Stimulated activated CD4-positive, alpha-beta T cell treated with anti-CD3 and anti-CD28 coated beads, Interleukin-1b, Interleukin-23, amount 100 ng/mL, for 1 hour (primary cell): Measurements from ENCODE around the gene GSTT2.

Source experiments
- DNase-seq, 2 donors: peaks; one replicate each; pipeline ENCODE4 v3.0.0-alpha.2; 2020; ENCODE audit warnings: low read depth in 2 of 2

The GSTT2 gene

DNA sequence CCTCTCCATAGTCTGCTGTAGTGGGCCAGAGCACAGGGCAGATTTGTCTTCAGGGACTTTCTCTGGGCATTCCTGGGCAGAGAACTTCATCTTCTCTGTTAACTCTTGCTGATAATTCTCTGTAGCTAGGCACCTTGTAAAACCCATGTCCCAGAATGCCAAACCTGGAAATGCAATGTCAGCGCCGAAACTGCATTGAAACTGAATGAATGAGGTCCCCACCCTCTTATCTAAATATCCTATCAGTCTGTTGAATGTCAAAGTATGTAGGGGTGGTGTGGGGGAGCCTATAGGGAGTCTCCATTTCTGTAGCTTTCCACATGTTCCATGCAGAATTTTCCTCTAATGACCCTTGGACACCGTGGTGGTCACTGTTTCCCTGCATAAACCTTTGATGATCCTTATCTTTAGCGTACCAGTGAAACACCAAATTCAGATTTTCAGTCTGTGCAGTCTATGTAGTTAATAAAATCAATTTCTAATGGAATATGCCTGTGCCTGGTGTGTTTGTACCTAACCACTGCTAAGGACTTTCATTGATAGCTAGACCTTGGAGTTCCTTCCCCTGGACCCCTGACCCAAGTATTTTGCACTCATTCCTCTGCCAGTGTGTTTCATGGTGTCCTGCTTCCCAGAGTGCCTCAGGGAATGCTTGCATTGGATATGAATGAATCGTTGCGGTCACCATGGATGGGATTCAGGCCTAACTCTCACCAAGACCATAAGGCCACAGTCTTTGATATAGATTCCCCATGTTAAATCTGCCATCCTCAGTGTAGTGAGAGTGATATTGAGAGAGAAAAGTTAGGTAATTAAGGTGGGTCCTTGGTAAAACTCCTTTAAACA is 28.7 kb downstream of the GSTT2 start:
- no peak for DNase-seq

DNA sequence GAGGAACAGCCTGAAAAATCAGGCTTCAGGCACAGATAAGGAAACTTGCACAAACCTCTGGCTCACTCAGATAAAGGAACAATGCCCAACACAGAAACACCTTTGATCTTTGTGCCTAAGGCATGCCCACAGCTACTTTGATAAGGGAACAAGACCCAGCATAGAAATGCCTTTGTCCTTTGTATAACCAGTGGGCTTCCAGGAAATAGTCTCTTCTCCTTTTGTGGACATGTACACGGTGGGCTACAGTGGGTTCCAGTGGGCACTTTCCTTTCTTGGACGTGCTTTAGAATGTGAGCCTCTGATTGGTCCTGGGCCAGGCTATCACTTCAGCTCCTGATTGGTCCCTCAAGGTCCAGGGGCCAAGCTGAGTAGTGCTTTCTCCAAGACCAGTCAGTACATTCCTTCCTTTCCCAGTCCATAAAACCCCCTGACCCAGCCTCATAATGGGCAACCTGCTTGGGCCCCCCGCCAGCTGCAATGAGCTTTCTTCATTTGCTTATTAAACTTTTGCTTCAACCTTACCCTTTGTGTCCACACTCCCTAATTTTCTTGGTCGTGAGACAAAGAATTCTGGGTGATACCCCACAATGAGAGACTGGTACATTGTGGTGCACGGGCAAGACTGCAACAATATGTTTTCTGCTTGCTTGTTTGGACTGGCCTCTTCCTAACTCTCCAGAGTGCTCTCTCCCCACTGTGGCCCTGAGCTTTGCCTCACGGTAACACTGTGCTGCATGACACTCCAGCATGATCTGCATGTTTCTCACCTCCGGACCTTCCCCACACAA is 29.5 kb downstream of the GSTT2 start:
- DNase-seq, result no peak

DNA sequence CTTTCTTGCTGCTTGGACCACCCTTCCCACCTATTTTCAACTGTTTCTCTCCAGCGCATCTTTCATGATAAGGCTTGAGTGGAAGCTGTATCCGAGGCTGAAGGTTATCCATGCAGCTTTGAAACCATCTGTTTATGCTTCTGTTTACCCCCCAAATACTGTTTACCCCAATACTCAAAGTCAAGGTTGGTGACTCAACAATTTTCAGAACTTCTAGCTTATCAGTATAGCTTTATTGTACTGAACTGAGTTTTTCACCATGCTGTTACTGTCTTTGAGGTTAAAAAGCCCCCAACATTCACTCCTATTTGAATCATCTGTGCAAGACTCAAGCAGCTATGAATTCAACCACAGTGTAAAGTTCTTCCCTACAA is 30.1 kb downstream of the GSTT2 start:
- DNase-seq, result no peak

DNA sequence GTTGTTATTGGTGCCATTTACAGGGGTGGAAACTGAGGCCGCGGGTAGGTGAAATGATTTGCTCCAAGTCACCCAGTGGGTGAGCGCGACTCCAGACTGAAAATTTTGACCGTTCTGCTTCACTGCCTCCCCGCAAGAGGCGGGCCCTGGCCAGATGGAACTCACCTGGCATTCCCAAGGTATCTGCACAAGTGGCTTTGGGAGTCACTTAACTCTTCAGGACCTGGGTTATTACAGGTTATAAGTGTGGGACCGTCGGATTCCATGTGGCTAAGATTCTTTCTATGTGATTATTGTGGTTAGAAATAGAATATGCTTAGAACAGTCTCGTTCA is 31.8 kb downstream of the GSTT2 start:
- DNase-seq, result no peak

DNA sequence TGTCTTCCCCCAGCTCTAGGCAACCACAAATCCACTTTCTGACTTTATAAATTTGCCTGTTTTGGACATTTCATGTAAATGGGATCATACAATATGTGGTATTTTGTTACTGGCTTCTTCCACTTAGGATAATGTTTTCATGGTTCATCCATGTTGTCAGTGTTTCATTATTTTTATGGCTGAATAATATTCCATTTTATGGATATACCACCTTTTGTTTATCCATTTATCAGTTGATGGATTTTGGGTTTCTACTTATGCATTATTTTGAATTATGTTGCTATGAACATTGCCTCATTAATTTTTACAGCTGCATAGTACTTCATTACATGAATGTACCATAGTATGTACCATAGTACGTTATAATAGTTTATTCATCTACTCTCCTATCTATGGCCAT is 36.2 kb downstream of the GSTT2 start:
- no peak for DNase-seq

DNA sequence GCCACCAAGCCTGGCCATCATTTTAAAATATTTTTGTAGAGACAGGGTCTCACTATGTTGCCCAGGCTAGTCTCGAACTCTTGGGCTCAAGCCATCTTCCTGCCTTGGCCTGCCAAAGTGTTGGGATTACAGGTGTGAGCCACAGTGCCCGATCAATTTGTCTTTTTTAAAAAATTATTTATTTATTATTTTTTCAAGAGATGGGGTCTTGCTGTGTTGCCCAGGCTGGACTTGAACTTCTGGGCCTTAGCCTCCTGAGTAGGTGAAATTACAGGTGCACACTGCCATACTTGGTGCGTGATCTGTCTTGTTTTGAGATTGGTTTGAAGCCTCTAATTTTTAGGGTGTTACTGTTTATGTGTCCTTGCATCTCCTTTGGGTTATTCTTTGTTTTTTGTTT is 41.4 kb downstream of the GSTT2 start:
- DNase-seq, result no peak

DNA sequence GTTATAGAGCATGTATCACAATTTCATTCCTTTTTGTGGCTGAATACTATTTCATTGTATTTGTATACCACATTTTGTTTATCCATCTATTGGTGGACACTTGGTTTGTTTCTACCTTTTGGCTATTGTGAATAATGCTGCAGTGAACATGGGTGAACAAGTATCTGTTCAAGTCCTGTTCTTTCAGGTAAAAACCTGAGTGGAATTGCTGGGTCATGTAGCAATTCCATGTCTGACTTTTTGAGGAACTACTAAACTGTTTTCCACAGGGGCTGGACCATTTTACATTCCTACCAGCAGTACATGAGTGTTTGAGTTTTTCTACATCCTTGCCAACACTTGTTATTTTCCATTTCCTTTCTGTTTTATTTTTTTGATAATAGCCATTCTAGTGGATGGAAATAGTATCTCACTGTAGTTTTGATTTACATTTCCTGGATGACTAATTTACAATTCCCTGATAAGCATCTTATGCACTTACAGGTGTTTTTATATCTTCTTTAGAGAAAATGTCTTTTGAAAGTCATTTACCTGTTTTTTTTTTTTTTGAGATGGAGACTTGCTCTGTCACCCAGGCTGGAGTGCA is 43.4 kb downstream of the GSTT2 start:
- no peak for DNase-seq

DNA sequence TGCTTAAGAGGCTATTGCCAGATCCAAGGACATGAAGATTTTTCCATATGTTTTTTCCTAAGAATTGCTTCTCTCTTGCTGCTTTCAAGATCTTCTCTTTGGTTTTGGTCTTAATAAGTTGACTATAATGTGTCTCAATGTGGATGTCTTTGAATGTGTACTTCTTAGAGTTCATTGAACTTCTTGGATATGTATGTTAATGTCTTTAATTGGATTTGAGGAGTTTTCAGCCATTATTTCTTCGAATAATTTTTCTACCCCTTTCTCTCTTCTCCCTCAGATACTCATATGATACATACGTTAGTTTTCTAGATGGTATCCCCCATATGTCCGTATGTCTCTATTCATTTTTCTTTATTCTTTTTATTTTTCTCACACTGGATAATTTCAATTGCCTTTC is 44.4 kb downstream of the GSTT2 start:
- no peak for DNase-seq

DNA sequence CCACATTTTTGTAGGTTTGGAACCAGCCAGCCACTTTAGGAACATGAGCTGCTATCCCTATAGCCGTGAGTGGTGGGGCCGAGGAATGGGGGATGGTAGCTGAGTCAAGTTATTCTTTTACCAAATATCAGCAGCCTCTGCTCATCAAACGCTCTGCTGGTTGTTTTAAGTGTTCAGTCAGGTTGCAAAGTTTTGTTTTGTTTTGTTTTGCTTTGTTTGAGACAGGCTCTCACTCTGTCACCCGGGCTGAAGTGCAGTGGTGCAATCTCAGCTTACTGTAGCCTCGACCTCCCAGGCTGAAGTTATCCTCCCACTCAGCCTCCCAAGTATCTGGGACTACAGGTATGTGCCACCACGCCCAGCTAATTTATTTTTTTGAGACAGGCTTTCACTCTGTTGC is 45.5 kb downstream of the GSTT2 start:
- DNase-seq, result no peak

DNA sequence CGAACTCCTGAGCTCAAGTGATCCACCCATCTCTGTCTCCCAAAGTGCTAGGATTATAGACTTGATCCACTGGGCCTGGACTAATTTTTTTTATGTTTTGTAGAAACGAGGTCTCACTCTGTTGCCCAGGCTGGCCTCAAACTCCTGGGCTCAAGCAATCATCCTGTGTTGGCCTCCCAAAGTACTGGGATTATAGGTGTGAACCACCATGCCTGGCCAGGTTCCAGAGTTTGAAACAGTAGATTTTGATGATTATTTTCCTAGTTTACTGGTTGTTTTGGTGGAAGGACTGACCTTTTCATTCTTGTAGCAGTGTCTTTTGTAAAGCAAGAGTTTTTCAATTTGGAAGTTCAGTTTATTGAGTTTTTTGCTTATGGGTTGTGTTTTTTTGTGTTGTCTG is 46.1 kb downstream of the GSTT2 start:
- DNase-seq, result no peak

DNA sequence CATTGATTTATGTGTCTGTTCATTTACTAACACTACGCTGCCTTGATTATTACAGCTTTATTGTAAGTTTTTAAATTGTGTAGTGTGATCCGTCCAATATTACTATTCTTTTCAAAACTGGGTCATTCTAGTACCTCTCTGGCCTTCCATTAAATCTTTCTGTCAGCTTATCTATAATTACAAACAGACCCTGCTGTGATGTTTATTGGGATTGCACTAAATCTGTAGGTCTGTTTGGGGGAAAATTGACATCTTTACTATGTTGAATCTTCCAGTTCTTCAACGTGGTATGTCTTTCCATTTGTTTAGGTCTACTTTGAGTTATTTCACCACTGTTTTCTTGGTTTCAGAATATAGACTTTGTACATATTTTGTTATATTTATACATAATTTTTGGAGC is 46.8 kb downstream of the GSTT2 start:
- DNase-seq, result no peak

DNA sequence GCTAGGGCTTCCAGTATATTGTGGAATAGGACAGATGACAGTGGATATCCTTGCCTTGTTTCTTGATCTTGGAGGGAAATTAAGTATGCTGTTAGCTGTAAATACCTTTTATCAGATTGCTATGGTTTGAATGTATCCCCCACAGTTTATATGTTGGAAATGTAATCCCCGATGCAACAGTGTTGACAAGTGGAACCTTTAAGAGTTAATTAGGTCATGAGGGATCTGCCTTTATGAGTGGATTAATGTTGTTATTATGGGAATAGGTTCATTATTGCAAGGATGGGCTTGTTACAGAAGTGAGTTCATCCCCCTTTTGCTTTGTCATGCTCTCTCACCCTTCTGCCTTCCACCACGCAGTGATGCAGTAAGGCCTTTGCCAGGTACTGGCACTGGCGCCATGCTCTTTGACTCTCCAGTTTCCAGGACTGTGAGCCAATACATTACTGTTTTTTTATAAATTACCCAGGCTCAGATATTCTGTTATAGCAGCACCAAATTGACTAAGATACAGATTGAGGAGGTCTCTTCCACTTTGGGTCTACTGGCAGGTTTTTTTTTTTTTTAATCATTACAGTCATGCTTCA is 47.5 kb downstream of the GSTT2 start:
- no peak for DNase-seq

DNA sequence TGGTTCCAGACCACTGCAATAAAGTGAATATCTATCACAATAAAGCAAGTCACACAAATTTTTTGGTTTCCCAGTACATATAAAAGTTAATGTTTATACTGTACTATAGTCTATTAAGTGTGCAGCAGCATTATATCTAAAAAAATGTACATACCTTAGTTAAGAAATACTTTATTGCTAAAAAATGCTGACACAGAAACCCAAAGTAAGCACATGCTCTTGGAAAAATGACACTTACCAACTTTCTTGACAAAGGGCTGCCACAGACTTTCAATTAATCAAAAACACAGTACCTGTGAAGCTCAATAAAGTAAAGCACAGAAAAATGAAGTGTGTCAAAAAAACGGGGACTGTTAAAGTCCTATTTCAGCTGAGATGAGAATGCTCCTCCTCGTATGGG is 48.1 kb downstream of the GSTT2 start:
- DNase-seq, result no peak

DNA sequence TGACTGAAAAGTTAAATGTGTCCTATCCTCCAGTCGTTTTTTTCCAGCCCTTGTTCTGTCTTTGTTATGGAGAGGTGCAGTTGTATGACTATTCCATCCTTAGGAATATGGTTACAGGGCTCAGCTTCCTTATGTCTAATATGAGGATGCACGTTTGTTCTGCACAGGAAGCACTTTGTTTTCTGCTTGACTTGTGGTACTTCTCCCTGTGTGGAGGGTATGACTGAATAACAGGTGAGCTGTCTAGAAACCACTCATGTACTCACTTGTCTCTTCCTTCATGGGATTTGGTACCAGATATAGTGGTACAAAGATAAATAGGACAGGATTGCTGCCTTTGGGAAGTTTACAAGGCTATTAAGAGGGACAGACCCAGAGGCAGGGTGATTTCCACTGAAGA is 48.6 kb downstream of the GSTT2 start:
- DNase-seq, result no peak

DNA sequence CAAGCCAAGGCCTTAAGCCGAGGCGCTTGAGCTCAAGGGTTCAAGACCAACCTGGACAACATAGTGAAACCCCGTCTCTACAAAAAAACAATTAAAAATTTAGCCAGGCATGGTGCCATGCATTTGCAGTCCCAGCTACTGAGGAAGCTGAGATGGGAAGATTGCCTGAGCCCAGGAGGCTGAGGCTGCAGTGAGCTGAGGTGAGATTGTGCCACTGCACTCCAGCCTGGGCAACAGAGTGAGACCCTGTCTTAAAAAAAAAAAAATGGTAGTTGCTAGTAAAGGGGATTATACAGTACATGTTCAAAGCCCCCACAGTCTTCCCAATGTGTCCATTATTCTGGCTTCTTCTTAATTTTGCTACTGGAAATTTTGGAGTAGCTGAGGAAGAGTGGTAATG is 49.4 kb downstream of the GSTT2 start:
- DNase-seq, result no peak

DNA sequence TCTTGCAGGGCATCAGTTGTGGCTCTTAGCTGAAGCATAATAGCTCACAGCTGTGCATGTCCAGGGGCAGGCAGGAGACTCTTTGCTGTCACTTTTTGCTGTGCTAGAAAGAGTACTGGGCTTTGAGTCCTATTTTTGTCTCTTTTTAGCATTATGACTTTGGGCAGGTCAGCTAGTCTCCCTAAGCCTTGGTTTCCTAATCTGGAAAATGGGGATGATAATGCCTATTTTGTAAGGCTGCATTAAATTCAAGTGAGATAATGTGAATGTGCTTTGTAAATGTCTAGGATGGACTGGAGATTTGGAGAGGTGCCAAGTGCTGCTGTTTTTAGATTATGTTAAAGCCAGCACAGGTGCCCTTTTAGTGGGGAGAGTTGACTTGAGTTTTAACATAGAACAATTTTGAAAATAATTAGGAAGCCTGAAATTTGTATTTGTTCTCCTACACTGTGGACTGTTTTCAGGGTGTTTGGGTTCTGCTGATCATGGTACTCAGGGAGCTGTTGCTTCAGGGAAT is 50.3 kb downstream of the GSTT2 start:
- no peak for DNase-seq
